OCI-LY1 (cell line): ENCODE measurements around the gene SLC22A23.

ENCODE experiments used
- H2AFZ ChIP-seq: fragments of 200-600 bp; sonication (generic), shearing (Covaris generic); 2 replicates; pipeline ENCODE4 v1.6.0; 2014; ENCODE audit warnings: antibody characterized with exemption, mild to moderate bottlenecking, low read length
- H3F3A ChIP-seq: fragments of 200-600 bp; sonication (generic), shearing (Covaris generic); 2 replicates; pipeline ENCODE4 v1.6.0; 2014; ENCODE audit warnings: mild to moderate bottlenecking, antibody characterized with exemption, low read length, moderate library complexity; ENCODE audit not compliant: insufficient read depth
- H3K27ac ChIP-seq: fragments of 200-600 bp; sonication (generic); 2 replicates; pipeline ENCODE4 v1.5.1; 2014; ENCODE audit warnings: low read length, mixed run types, mild to moderate bottlenecking, low read depth; ENCODE audit not compliant: poor library complexity, severe bottlenecking
- H3K27me3 ChIP-seq: fragments of 200-600 bp; sonication (generic); 2 replicates; pipeline ENCODE4 v1.6.0; 2014; ENCODE audit warnings: antibody characterized with exemption, mild to moderate bottlenecking, low read length, moderate library complexity; ENCODE audit not compliant: insufficient read depth
- H3K36me3 ChIP-seq: fragments of 200-600 bp; sonication (generic); 2 replicates; pipeline ENCODE4 v1.6.1; 2014; ENCODE audit warnings: mild to moderate bottlenecking, antibody characterized with exemption, low read length, moderate library complexity, mixed read lengths; ENCODE audit not compliant: insufficient read depth
- H3K4me1 ChIP-seq: fragments of 200-600 bp; sonication (generic); 2 replicates; pipeline ENCODE4 v1.5.1; 2014; ENCODE audit warnings: mild to moderate bottlenecking, low read length, moderate library complexity; ENCODE audit not compliant: insufficient read depth, severe bottlenecking
- H3K4me2 ChIP-seq: fragments of 200-600 bp; sonication (generic), shearing (Covaris generic); 2 replicates; pipeline ENCODE4 v1.6.1; 2014; ENCODE audit warnings: low read length
- H3K4me3 ChIP-seq: fragments of 200-600 bp; sonication (generic); 2 replicates; pipeline ENCODE4 v1.5.1; 2014; ENCODE audit warnings: low read length, low read depth, mild to moderate bottlenecking, mixed read lengths; ENCODE audit not compliant: poor library complexity, severe bottlenecking
- H3K79me2 ChIP-seq: fragments of 200-600 bp; shearing (Covaris generic); 2 replicates; pipeline ENCODE4 v1.6.1; 2016; ENCODE audit warnings: mixed run types, low read length, mixed read lengths; ENCODE audit not compliant: insufficient read depth
- H3K9ac ChIP-seq: fragments of 200-600 bp; sonication (generic), shearing (Covaris generic); 2 replicates; pipeline ENCODE4 v1.6.1; 2014; ENCODE audit warnings: mild to moderate bottlenecking, low read length, mixed read lengths
- H3K9me2 ChIP-seq: fragments of 200-600 bp; sonication (generic), shearing (Covaris generic); 2 replicates; pipeline ENCODE4 v1.6.1; 2014; ENCODE audit warnings: low read depth, mild to moderate bottlenecking, low read length, mixed read lengths
- H3K9me3 ChIP-seq: fragments of 200-600 bp; shearing (Covaris generic); 2 replicates; pipeline ENCODE4 v1.6.1; 2014; ENCODE audit warnings: low read length, mixed read lengths
- H4K20me1 ChIP-seq: fragments of 200-600 bp; sonication (generic), shearing (Covaris generic); 2 replicates; pipeline ENCODE4 v1.6.0; 2016; ENCODE audit warnings: mild to moderate bottlenecking, low read length; ENCODE audit not compliant: insufficient read depth
- CTCF ChIP-seq: fragments of 200-600 bp; sonication (generic), shearing (Covaris generic); IDR thresholded peaks from 2 replicates; pipeline ENCODE4 v1.5.1; 2017; ENCODE audit warnings: mild to moderate bottlenecking, antibody characterized with exemption, low read length, moderate library complexity, mixed read lengths
- EZH2 ChIP-seq: fragments of 200-600 bp; sonication (generic), shearing (Covaris generic); IDR thresholded peaks from 2 replicates; pipeline ENCODE4 v1.8.0; 2017; ENCODE audit warnings: borderline replicate concordance, mixed run types, mild to moderate bottlenecking, antibody characterized with exemption, low read length, moderate library complexity, mixed read lengths

SLC22A23 gene

GRCh38 chr6:3456395-3456897 is 404 bp downstream of the SLC22A23 start:
- Histone ChIP-seq H3K9me3 (no peaks in the 10 kb centered on the region), H3K27ac (no peak overlapping the region), H2AFZ (no peak overlapping the region), H3K4me1 (peaks cover 5% of the 10 kb centered on the region), H3K9ac (no peak overlapping the region), H4K20me1 (no peaks in the 10 kb centered on the region), H3K9me2 (no peaks in the 10 kb centered on the region), H3K27me3 (no peaks in the 10 kb centered on the region; the same call in 1 of the 2 replicates), H3K4me2 (peak overlapping the region; percentile 11; the same call in 1 of the 2 replicates), H3K4me3 (peak overlapping the region; percentile 52), H3F3A (no peaks in the 10 kb centered on the region), H3K36me3 (no peaks in the 10 kb centered on the region), H3K79me2 (no peaks in the 10 kb centered on the region)
- TF ChIP-seq CTCF (no peak), EZH2 (no peak)

- H2AFZ ChIP-seq = no peak overlapping the region
- H3K9me3 ChIP-seq = no peaks in the 10 kb centered on the region
- H3K27me3 ChIP-seq = no peaks in the 10 kb centered on the region; the same call in 1 of the 2 replicates
- no peaks in the 10 kb centered on the region for H3K79me2 ChIP-seq
- H3K27ac ChIP-seq = no peak overlapping the region
- H3K9me2 ChIP-seq = no peaks in the 10 kb centered on the region
- no peaks in the 10 kb centered on the region for H4K20me1 ChIP-seq
- peak overlapping the region; percentile 24 for H3K4me3 ChIP-seq
- H3K9ac ChIP-seq = no peak overlapping the region
- peak overlapping the region; percentile 11; the same call in 1 of the 2 replicates for H3K4me2 ChIP-seq
- H3K36me3 ChIP-seq = no peaks in the 10 kb centered on the region
- peaks cover 5% of the 10 kb centered on the region for H3K4me1 ChIP-seq
- no peaks in the 10 kb centered on the region for H3F3A ChIP-seq
- TF ChIP-seq EZH2 = no peak
- no peak for TF ChIP-seq CTCF
These were observed 1.1 kb downstream of the SLC22A23 start for GRCh38 chr6:3455569-3456394.

GRCh38 chr6:3455147-3455568 is 1.7 kb downstream of the SLC22A23 start:
- Histone ChIP-seq H3K4me3 (no peak overlapping the region), H3K36me3 (no peaks in the 10 kb centered on the region), H3K9me3 (no peaks in the 10 kb centered on the region), H3K4me2 (no peak overlapping the region), H3F3A (no peaks in the 10 kb centered on the region), H3K4me1 (peaks cover 5% of the 10 kb centered on the region), H3K9me2 (no peaks in the 10 kb centered on the region), H2AFZ (no peak overlapping the region), H4K20me1 (no peaks in the 10 kb centered on the region), H3K79me2 (no peaks in the 10 kb centered on the region), H3K9ac (no peak overlapping the region), H3K27ac (no peak overlapping the region), H3K27me3 (no peaks in the 10 kb centered on the region; the same call in 1 of the 2 replicates)
- TF ChIP-seq EZH2 (no peak), CTCF (no peak)
